Measurements from ENCODE around the gene CWC27. TPM values are rescaled to one million over a fixed set of nuclear protein-coding genes. Genes with fewer than 3 reads are reported as not detected.

CWC27 gene
- polyA plus RNA-seq, 1 experiment, result 39.5 TPM

DNA sequence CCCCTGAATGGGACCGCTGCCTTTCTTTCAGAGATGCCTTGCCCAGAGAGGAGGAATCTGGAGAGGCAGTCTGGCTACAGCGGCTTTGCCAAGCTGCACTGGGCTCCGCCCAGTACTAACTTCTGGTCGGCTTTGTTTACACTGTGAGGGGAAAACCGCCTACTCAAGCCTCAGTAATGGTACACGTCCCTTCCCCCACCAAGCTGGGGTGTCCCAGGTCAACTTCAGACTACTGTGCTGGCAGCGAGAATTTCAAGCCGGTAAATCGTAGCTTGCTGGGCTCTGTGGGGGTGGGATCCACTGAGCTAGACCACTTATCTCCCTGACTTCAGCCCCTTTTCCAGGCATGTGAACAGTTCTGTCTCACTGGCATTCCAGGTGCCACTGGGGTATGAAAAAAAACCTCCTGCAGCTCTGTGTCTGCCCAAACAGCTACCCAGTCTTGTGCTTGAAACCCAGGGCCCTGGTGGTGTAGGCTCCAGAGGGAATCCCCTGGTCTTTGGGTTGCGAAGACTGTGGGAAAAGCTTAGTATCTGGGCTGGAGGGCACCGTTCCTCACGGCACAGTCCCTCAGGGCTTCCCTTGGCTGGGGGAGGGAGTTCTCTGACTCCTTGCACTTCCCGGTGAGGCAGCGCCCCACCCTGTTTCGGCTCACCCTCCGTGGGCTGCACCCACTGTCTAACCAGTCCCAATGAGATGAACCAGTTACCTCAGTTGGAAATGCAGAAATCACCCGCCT is 171.2 kb downstream of the CWC27 start:
- Histone ChIP-seq H3K27ac (ENCODE audit: low read depth, low read length) (peak overlapping the region; percentile 31), H3K27me3 (ENCODE audit: control insufficient read depth, insufficient read depth, low read length) (no peaks in the 10 kb centered on the region), H3K9me3 (ENCODE audit: control insufficient read depth, insufficient read depth, low read length) (peaks cover 11% of the 10 kb centered on the region), H3K4me3 (ENCODE audit: low read depth, low read length) (no peak overlapping the region)
- DNase-seq (ENCODE audit: low read depth, low spot score), result no peak
- CTCF ChIA-PET, result interaction anchor here (0.6 to 1.6 kb wide), 3 partner anchors 19 to 544 kb away, joined by 3 to 4 read pairs (median 3); no protein-coding TSS in a partner anchor
- POLR2A ChIA-PET, result interaction anchor here (0.6 kb wide), 1 partner anchor 424 kb away, joined by 3 read pairs; no protein-coding TSS in a partner anchor
- TF ChIP-seq, protein P1, sequence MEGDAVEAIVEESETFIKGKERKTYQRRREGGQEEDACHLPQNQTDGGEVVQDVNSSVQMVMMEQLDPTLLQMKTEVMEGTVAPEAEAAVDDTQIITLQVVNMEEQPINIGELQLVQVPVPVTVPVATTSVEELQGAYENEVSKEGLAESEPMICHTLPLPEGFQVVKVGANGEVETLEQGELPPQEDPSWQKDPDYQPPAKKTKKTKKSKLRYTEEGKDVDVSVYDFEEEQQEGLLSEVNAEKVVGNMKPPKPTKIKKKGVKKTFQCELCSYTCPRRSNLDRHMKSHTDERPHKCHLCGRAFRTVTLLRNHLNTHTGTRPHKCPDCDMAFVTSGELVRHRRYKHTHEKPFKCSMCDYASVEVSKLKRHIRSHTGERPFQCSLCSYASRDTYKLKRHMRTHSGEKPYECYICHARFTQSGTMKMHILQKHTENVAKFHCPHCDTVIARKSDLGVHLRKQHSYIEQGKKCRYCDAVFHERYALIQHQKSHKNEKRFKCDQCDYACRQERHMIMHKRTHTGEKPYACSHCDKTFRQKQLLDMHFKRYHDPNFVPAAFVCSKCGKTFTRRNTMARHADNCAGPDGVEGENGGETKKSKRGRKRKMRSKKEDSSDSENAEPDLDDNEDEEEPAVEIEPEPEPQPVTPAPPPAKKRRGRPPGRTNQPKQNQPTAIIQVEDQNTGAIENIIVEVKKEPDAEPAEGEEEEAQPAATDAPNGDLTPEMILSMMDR (IDR thresholded peaks at IDR 0.05; ENCODE audit: low read depth, low read length), result no peak

GRCh38 chr5:64942460-64942859 is 173.7 kb downstream of the CWC27 start:
- Histone ChIP-seq H3K27me3 (ENCODE audit: control insufficient read depth, insufficient read depth, low read length) (no peaks in the 10 kb centered on the region), H3K4me3 (ENCODE audit: low read depth, low read length) (no peak overlapping the region), H3K9me3 (ENCODE audit: control insufficient read depth, insufficient read depth, low read length) (peaks cover 11% of the 10 kb centered on the region), H3K27ac (ENCODE audit: low read depth, low read length) (no peak overlapping the region)
- TF ChIP-seq, protein P1 (IDR thresholded peaks at IDR 0.05; ENCODE audit: low read depth, low read length), result no peak
- DNase-seq (ENCODE audit: low read depth, low spot score), result no peak
- ChIA-PET POLR2A (no interaction called here), CTCF (no interaction called here)

- CTCF ChIA-PET, result no interaction called here
Observed at GRCh38 chr5:64944868-64945267, 176.1 kb downstream of the CWC27 start.

GRCh38 chr5:64947031-64947430 is 178.3 kb downstream of the CWC27 start:
- TF ChIP-seq, protein P1 (IDR thresholded peaks at IDR 0.05; ENCODE audit: low read depth, low read length), result no peak
- Histone ChIP-seq H3K4me3 (ENCODE audit: low read depth, low read length) (no peak overlapping the region), H3K27me3 (ENCODE audit: control insufficient read depth, insufficient read depth, low read length) (no peaks in the 10 kb centered on the region), H3K27ac (ENCODE audit: low read depth, low read length) (no peak overlapping the region), H3K9me3 (ENCODE audit: control insufficient read depth, insufficient read depth, low read length) (no peaks in the 10 kb centered on the region)
- ChIA-PET CTCF (interaction anchor here (1.7 to 2.2 kb wide), 2 partner anchors 136 to 536 kb away, joined by 5 to 6 read pairs; no protein-coding TSS in a partner anchor), POLR2A (no interaction called here)
- DNase-seq (ENCODE audit: low read depth, low spot score), result no peak

More at GRCh38 chr5:64944868-64945267, 176.1 kb downstream of the CWC27 start:
- Histone ChIP-seq H3K4me3 (ENCODE audit: low read depth, low read length) (no peak overlapping the region), H3K27me3 (ENCODE audit: control insufficient read depth, insufficient read depth, low read length) (no peaks in the 10 kb centered on the region), H3K9me3 (ENCODE audit: control insufficient read depth, insufficient read depth, low read length) (peaks cover 4% of the 10 kb centered on the region), H3K27ac (ENCODE audit: low read depth, low read length) (no peak overlapping the region)
- DNase-seq (ENCODE audit: low read depth, low spot score), result no peak
- POLR2A ChIA-PET, result no interaction called here
- TF ChIP-seq, protein P1 (IDR thresholded peaks at IDR 0.05; ENCODE audit: low read depth, low read length), result no peak

GRCh38 chr5:64947801-64948200 is 179.1 kb downstream of the CWC27 start:
- ChIA-PET POLR2A (no interaction called here), CTCF (interaction anchor here (1.7 to 2.2 kb wide), 2 partner anchors 137 to 535 kb away, joined by 5 to 6 read pairs; no protein-coding TSS in a partner anchor)
- TF ChIP-seq, protein P1 (IDR thresholded peaks at IDR 0.05; ENCODE audit: low read depth, low read length), result no peak

More at GRCh38 chr5:64947801-64948200, 179.1 kb downstream of the CWC27 start:
- Histone ChIP-seq H3K4me3 (ENCODE audit: low read depth, low read length) (no peak overlapping the region), H3K27ac (ENCODE audit: low read depth, low read length) (no peak overlapping the region), H3K9me3 (ENCODE audit: control insufficient read depth, insufficient read depth, low read length) (no peaks in the 10 kb centered on the region), H3K27me3 (ENCODE audit: control insufficient read depth, insufficient read depth, low read length) (no peaks in the 10 kb centered on the region)
- DNase-seq (ENCODE audit: low read depth, low spot score), result no peak

Data from AG04450 (cell line).